GM10847 (cell line): ENCODE results near the gene DOCK7.

Experiments
- POLR2A ChIP-seq: IDR thresholded peaks from 2 replicates; pipeline ENCODE4 v1.6.1; 2011; ENCODE audit not compliant: insufficient read length; ENCODE audit errors: extremely low read depth

Gene DOCK7

GRCh38 chr1:62588000-62588399 lies 100.2 kb downstream of the DOCK7 start:
- no peak for TF ChIP-seq POLR2A

GRCh38 chr1:62585469-62586155 lies 102.6 kb downstream of the DOCK7 start:
- TF ChIP-seq POLR2A = no peak

- no peak for TF ChIP-seq POLR2A
Observed at GRCh38 chr1:62573675-62574074, 114.5 kb downstream of the DOCK7 start.

GRCh38 chr1:62572476-62572875 lies 115.7 kb downstream of the DOCK7 start:
- no peak for TF ChIP-seq POLR2A

GRCh38 chr1:62561306-62561705 lies 126.9 kb downstream of the DOCK7 start:
- no peak for TF ChIP-seq POLR2A

GRCh38 chr1:62544570-62544969 lies 143.6 kb downstream of the DOCK7 start:
- no peak for TF ChIP-seq POLR2A

- no peak for TF ChIP-seq POLR2A
Observed at GRCh38 chr1:62541048-62541447, 147.1 kb downstream of the DOCK7 start.

GRCh38 chr1:62539028-62539447 lies 149.1 kb downstream of the DOCK7 start:
- TF ChIP-seq POLR2A = no peak

GRCh38 chr1:62536865-62537264 lies 151.3 kb downstream of the DOCK7 start:
- no peak for TF ChIP-seq POLR2A

- no peak for TF ChIP-seq POLR2A
Observed at GRCh38 chr1:62530516-62531154, 157.6 kb downstream of the DOCK7 start.

- TF ChIP-seq POLR2A = no peak
Observed at GRCh38 chr1:62529227-62529626, 159.0 kb downstream of the DOCK7 start.

GRCh38 chr1:62528015-62528414 lies 160.2 kb downstream of the DOCK7 start:
- no peak for TF ChIP-seq POLR2A

- no peak for TF ChIP-seq POLR2A
Observed at GRCh38 chr1:62523860-62524259, 164.3 kb downstream of the DOCK7 start.

GRCh38 chr1:62516600-62516999 lies 171.6 kb downstream of the DOCK7 start:
- TF ChIP-seq POLR2A = no peak

GRCh38 chr1:62514746-62515423 lies 173.3 kb downstream of the DOCK7 start:
- TF ChIP-seq POLR2A = no peak

GRCh38 chr1:62513013-62513412 lies 175.2 kb downstream of the DOCK7 start:
- no peak for TF ChIP-seq POLR2A
